ENCODE data around the gene B3GNT2.

- TF ChIP-seq CTCF (IDR thresholded peaks at IDR 0.05 in 8 of 11, conservative IDR thresholded peaks at IDR 0.05 in 3 of 11) (no peak), POLR2AphosphoS5 (IDR thresholded peaks at IDR 0.05) (no peak)
Observed at GRCh38 chr2:62194558-62195420, 1.1 kb upstream of the B3GNT2 start.

Data from spleen (tissue), 7 donors.